Occipital lobe (tissue), 2 donors: ENCODE results near the gene CSHL1. TPM values are rescaled to one million over a fixed set of nuclear protein-coding genes. Genes with fewer than 3 reads are reported as not detected.
"Not testable (repeated sequence)": the region's sequence is repeated elsewhere in the genome, so short reads cannot be mapped to it uniquely, and the experiment has no call there.

Experiments
- DNase-seq: peaks from one replicate; lab custom pipeline; 2025; lab: John Stamatoyannopoulos, UW
- total RNA-seq: library from RNA; depleted of rRNA; stranded (reverse); fragments of >200 nt; gene quantifications from one replicate; pipeline ENCODE4 v1.2.3, GENCODE V29; 2014

Gene CSHL1
- total RNA-seq, 1 donor from 2014 or later = not detected

- DNase-seq = not testable (repeated sequence)
These were observed 7.8 kb upstream of the CSHL1 start, which contains the start of gene GH1 for GRCh38 chr17:63918789-63919305. TSS of gene GH1 (minus strand) at chr17:63918839. CDS start at chr17:63918776, 63 bp downstream.

GRCh38 chr17:63918305-63918704 lies 7.2 kb upstream of the CSHL1 start:
- DNase-seq = no peak

DNA sequence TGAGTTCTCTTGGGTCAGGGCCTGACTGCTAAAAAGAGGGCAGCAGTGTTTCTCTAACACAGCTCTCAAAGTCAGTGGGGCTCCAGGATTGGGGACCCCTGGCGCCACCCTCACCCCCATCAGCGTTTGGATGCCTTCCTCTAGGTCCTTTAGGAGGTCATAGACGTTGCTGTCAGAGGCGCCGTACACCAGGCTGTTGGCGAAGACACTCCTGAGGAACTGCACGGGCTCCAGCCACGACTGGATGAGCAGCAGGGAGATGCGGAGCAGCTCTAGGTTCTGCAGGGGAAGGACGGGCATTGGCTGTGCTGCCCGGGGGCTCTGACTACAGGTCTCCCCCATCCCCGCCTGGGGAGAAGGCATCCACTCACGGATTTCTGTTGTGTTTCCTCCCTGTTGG lies 6.6 kb upstream of the CSHL1 start:
- no peak for DNase-seq

- DNase-seq = not testable (repeated sequence)
These were observed 6.1 kb upstream of the CSHL1 start for GRCh38 chr17:63917206-63917605.

DNA sequence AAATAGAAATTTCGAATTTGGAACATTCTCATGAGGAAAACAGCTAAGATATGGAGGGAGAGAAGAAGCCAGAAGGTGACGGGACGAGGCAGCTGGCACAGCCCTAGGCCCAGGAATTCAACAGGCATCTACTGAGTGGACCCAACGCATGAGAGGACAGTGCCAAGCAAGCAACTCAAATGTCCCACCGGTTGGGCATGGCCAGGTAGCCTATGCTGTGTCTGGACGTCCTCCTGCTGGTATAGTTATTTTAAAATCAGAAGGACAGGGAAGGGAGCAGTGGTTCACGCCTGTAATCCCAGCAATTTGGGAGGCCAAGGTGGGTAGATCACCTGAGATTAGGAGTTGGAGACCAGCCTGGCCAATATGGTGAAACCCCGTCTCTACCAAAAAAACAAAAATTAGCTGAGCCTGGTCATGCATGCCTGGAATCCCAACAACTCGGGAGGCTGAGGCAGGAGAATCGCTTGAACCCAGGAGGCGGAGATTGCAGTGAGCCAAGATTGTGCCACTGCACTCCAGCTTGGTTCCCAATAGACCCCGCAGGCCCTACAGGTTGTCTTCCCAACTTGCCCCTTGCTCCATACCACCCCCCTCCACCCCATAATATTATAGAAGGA lies 5.6 kb upstream of the CSHL1 start:
- no peak for DNase-seq

GRCh38 chr17:63915753-63916152 lies 4.7 kb upstream of the CSHL1 start:
- not testable (repeated sequence) for DNase-seq

GRCh38 chr17:63914471-63914870 lies 3.4 kb upstream of the CSHL1 start:
- DNase-seq = no peak

DNA sequence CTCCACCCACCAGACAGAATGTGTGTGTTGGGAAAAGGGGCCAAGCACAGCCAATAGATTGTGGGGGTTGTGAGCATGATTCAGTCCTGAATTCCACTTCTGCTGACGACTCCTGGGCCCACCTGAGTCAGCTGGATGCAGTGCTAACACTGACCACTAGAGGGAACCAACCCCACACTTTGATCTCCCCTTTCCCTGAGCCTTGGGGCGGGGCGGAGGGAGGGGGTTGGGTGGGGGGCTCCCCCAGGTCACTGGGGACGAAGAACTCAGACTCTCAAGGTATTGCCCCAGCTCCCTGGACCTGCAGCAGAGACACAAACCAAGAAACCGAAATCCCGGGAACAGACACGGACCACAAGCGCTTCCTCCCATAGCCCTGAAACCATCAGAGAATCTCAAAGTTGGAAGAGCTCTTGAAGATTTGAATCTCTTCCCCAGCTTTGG lies 621 bp upstream of the CSHL1 start:
- DNase-seq = no peak

GRCh38 chr17:63910096-63910495 lies 962 bp downstream of the CSHL1 start:
- no peak for DNase-seq

DNA sequence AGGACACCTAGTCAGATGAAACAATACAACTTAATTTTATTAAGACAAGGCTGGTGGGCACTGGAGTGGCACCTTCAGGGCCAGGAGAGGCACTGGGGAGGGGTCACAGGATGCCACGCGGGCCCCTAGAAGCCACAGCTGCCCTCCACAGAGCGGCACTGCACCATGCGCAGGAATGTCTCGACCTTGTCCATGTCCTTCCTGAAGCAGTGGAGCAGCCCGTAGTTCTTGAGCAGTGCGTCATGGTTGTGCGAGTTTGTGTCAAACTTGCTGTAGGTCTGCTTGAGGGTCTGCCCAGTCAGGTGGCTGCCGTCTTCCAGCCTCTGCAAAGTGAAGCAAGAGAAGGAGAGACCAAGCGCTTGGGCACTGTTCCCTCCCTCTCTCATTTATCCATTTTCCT lies 1.5 kb downstream of the CSHL1 start:
- not testable (repeated sequence) for DNase-seq

GRCh38 chr17:63907161-63907778 lies 3.8 kb downstream of the CSHL1 start:
- DNase-seq = not testable (repeated sequence)

DNA sequence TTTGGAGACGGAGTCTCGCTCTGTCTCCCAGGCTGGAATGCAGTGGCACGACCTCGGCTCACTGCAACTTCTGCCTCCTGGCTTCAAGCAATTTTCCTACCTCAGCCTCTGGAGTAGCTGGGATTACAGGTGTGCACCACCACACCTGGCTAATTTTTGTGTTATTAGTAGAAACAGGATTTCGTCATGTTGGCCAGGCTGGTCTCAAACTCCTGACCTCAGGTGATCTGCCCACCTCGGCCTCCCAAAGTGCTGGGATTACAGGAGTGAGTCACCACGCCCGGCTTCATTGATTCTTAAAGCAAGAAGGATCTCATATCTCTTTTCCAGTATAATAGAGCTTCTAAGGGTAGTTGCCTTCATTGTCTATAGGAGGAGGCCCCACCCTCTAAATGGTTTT lies 6.3 kb downstream of the CSHL1 start:
- DNase-seq = not testable (repeated sequence)

- not testable (repeated sequence) for DNase-seq
These were observed 7.3 kb downstream of the CSHL1 start for GRCh38 chr17:63903787-63904201.

DNA sequence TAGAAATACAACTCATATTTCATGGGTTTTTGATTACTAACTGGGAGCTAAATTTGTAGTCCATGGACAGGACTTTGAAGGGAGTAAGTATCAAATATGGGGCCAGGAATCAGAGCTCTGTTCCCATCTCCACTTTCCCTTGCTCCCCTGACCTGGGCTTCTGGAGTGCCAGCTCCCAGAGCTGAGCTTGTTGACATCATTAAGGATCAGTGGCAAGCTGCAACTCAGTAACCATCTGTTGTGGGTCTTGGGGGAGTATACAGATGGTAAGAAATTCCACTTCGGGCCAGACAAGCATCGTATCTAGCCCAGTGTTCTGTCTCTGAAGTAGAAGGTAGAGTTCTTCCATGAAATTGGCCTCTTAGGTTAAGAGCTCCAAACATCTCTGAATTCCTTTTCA lies 9.1 kb downstream of the CSHL1 start:
- DNase-seq = not testable (repeated sequence)

GRCh38 chr17:63898899-63899798 lies 11.9 kb downstream of the CSHL1 start:
- DNase-seq = not testable (repeated sequence)

GRCh38 chr17:63896524-63897354 lies 14.3 kb downstream of the CSHL1 start, which contains the start of gene CSH1:
TSS of gene CSH1 (minus strand) at chr17:63896574. CDS start at chr17:63896511, 63 bp downstream.
- not testable (repeated sequence) for DNase-seq

- not testable (repeated sequence) for DNase-seq
These were observed 16.2 kb downstream of the CSHL1 start for GRCh38 chr17:63894821-63895220.

DNA sequence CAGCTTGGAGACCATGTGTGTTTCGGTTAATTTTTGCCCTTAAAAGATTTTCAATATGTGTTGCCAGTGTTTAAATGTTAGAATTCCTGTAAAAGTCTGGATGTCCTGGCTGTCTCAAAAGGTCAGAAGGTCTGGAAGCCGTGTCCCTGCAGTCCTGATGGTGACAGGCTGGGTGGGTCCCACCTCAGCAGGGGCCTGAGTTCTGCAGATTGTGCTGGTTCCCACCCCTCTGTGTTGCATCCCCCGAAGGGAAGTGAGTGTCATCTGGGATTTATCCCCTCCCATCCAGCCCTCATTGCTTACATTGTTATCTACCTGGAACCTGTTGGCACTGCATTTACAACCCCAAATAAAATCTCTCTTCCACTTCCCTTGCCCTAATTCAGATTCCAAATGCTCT lies 17.0 kb downstream of the CSHL1 start:
- not testable (repeated sequence) for DNase-seq

GRCh38 chr17:63892316-63893037 lies 18.6 kb downstream of the CSHL1 start:
- not testable (repeated sequence) for DNase-seq
